HEK293T (cell line): ENCODE data around the gene GALNT11.

Experiments
- ARNT ChIP-seq: fragments of 450-650 bp; IDR thresholded peaks from 2 replicates; pipeline ENCODE4 v1.6.1; 2017; ENCODE audit warnings: mild to moderate bottlenecking
- BHLHE40 ChIP-seq: fragments of 450-650 bp; IDR thresholded peaks from 2 replicates; pipeline ENCODE4 v1.6.1; 2016; ENCODE audit warnings: mild to moderate bottlenecking, moderate library complexity, borderline replicate concordance
- ELF4 ChIP-seq: fragments of 450-650 bp; IDR thresholded peaks from 2 replicates; pipeline ENCODE4 v1.6.1; 2017; ENCODE audit warnings: antibody characterized with exemption
- FOXA1 ChIP-seq: fragments of 450-650 bp; IDR thresholded peaks from 2 replicates; pipeline ENCODE4 v1.6.1; 2016; ENCODE audit warnings: mild to moderate bottlenecking
- FOXK2 ChIP-seq: fragments of 450-650 bp; IDR thresholded peaks from 2 replicates; pipeline ENCODE4 v1.6.1; 2016; ENCODE audit warnings: mild to moderate bottlenecking
- FOXM1 ChIP-seq: fragments of 450-650 bp; IDR thresholded peaks from 2 replicates; pipeline ENCODE4 v1.6.1; 2017; ENCODE audit warnings: mild to moderate bottlenecking, borderline replicate concordance
- HDGF ChIP-seq: fragments of 450-650 bp; IDR thresholded peaks from 2 replicates; pipeline ENCODE4 v1.6.1; 2017; ENCODE audit warnings: antibody characterized with exemption, borderline replicate concordance
- L3MBTL2 ChIP-seq: fragments of 450-650 bp; conservative IDR thresholded peaks from 2 replicates; pipeline ENCODE4 v1.6.1; 2016; ENCODE audit warnings: mild to moderate bottlenecking
- LEF1 ChIP-seq: fragments of 450-650 bp; IDR thresholded peaks from 2 replicates; pipeline ENCODE4 v1.6.1; 2017; ENCODE audit warnings: mild to moderate bottlenecking, borderline replicate concordance
- SP1 ChIP-seq: fragments of 450-650 bp; IDR thresholded peaks from 2 replicates; pipeline ENCODE4 v1.6.1; 2017
- SUZ12 ChIP-seq: fragments of 450-650 bp; IDR thresholded peaks from 2 replicates; pipeline ENCODE4 v1.6.1; 2016; ENCODE audit warnings: mild to moderate bottlenecking
- TARDBP ChIP-seq: fragments of 450-650 bp; IDR thresholded peaks from 2 replicates; pipeline ENCODE4 v1.6.1; 2016
- ZNF384 ChIP-seq: fragments of 450-650 bp; IDR thresholded peaks from 2 replicates; pipeline ENCODE4 v1.6.1; 2016
- TF ChIP-seq, protein P1 (sequence below): fragments of 450-650 bp; IDR thresholded peaks from 2 replicates; pipeline ENCODE4 v1.6.1; 2016

DNA sequence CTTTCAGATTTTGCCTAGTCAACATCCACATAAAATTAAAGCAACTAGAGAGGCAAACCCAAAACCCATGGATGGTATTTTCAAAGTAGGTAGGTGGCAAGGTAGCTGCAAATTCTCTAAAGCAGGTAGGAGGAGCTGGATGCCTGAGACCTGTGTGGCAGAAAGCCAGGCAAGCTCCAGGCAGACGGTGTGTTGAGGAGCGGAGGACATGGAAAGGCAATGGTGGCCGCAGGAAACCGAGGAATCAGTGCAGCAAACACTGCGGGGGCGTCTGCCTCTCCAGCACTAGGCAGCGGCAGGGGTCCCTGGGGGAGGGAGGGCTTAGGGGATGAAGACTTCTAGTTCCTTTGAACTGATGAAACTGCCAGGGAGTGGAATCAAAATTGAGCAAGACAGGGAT lies 101.3 kb downstream of the GALNT11 start:
- TF ChIP-seq ARNT (no peak), LEF1 (no peak), SP1 (no peak), ELF4 (no peak), FOXA1 (no peak), FOXK2 (no peak), FOXM1 (no peak), BHLHE40 (no peak), SUZ12 (no peak), L3MBTL2 (no peak), ZNF384 (no peak), HDGF (no peak), TARDBP (no peak)
- TF ChIP-seq, protein P1, sequence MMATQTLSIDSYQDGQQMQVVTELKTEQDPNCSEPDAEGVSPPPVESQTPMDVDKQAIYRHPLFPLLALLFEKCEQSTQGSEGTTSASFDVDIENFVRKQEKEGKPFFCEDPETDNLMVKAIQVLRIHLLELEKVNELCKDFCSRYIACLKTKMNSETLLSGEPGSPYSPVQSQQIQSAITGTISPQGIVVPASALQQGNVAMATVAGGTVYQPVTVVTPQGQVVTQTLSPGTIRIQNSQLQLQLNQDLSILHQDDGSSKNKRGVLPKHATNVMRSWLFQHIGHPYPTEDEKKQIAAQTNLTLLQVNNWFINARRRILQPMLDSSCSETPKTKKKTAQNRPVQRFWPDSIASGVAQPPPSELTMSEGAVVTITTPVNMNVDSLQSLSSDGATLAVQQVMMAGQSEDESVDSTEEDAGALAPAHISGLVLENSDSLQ, result no peak
